ENCODE measurements around the gene GALNT9.
"Not testable (repeated sequence)": the region's sequence is repeated elsewhere in the genome, so short reads cannot be mapped to it uniquely, and the experiment has no call there.

Gene GALNT9

GRCh38 chr12:132277374-132277941, 51.9 kb downstream of the GALNT9 start:
- DNase-seq, result no peak

- no peak for DNase-seq
These were observed 52.5 kb downstream of the GALNT9 start for GRCh38 chr12:132276827-132277373.

DNA sequence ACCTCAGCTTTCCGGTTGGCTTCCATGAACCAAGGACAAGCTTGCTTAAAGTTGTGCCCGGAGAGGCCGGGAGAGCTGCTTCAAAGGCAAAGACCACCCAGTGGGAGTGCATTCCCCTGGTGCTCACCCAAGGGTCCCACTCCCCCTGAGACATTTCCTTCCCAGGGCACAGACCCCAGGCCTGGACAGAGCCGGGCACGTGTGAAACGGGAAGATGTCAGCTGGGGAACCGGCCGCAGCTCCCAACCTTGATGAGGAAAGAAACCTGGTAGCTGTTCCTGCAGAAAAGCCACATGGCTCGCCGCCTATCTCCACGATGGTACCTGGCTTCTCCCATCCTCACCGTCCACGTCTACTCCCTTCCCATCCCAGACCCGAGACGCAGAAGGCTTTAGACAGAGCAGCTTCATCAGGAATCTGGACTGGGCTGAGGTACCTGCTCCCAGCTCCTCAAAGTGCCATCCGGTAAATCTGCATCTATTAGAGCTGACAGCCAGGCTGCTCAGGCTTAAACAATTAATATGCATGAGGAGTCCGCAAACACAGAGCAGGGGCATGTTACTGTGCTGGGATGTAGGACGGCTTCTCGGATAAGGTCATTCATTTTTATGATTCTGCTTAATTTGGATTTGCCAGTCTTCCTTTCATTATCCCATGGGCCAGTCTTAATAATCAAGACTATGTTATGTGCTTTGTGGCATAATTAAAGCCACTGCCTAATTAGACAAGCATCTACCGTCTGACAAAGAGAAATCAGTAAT, 53.1 kb downstream of the GALNT9 start:
- no peak for DNase-seq

DNA sequence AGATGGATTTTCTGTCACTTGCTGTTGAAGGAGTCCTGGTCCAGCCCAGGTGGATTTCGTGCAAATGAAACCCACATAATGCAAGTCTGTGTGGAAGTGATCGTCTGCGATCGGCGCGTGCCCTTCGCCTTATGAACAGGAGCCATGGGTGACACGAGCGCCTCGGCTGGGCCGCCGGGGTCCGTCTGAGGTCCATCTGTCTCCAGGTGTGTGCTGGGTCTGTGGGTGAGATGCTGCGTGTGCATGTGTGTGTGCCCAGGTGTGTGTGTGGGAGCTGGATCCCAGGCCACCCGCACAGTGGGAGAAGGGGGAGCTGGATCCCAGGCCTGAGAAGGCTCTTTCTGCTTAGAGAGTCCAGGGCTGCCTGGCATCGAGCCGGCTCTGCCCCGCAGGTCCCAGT, 53.8 kb downstream of the GALNT9 start:
- no peak for DNase-seq

DNA sequence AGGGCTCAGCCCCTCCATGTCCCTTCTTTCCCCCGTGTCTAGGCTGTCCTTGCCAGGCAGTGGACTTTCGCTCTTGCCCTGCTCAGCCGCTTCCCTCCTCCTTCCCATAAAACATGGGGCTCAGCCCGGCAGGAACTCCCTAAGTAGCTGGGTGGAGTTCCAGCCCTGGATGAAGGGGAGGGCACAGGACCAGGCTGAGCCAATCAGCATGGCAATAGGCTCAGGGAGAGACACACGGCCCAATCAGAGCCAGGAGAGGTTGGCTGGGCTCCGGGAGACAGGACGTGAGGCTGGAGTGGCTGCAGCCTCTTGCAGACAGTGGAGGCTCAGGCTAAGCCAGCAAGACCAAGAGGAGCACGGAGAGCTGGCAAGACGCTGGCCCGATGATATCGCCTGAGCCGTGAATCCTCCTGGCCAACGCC, 54.3 kb downstream of the GALNT9 start:
- DNase-seq, result no peak

DNA sequence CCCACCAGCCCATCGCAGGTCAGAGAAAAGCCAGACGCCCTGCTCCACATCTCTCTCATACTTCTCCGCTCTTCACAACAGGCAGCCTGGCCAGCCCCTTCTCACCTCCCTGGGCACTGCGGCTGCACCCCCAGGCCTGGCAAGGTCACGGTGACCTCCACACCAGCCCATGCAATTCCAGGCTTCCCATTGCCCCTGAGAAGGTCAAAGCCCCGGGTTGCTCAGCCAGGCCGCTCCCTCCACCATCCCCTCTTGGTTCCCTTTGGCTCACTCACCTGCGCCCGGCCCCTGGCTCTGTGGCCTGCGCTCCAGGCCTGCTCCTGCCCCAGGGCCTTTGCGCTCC, 55.4 kb downstream of the GALNT9 start:
- DNase-seq, result no peak

GRCh38 chr12:132272711-132273110, 56.7 kb downstream of the GALNT9 start:
- DNase-seq, result no peak

DNA sequence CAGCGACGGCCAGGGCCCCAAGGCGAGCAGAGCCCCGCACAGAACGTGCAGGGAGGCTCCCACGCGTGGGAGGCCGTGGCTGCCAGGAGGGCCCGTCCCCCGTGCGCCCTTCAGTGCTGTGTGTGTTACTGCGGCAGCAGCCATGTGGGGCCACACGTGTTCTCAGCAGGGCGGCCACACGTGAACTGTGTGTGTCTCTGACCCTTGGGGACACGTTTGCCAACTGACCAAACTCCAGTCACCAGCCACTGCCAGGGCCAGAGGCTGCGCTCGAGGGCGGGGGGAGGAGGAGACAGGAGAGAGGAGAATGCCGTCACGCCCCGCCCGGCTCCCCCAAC, 57.7 kb downstream of the GALNT9 start:
- no peak for DNase-seq

DNA sequence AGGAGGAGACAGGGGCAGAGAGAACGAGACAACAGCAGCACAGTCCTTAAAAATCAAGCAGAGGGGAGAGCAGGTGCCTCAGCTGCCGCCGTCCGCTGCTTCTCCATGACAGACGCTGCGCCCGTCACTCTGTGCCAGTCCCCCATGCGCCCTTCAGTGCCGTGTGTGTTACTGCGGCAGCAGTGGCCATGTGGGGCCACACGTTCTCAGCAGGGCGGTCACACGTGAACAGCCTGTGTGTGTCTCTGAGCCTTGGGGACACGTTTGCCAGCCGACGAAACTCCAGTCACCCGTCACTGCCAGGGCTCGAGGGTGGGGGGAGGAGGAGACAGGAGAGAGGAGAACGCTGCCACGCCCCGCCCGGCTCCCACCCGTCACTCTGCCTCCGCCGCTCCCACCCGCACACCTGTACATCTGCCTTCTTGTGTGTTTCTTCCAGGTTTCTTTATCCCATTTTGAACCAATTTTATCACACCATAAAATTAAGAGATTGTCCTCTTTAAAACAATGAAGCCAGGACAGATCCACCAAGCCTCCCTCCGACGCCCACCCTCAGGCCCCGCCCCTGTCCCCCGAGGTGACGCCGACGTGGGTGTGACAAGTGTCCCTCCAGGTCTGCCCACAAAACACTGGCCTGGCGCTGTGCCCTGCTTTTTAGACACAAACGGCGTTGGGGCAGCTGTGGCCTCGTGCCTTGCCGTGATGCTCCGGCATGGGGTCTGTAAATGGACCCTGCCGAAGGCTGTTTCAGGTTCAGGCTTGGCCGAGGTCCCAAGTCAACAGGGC, 58.2 kb downstream of the GALNT9 start:
- no peak for DNase-seq

DNA sequence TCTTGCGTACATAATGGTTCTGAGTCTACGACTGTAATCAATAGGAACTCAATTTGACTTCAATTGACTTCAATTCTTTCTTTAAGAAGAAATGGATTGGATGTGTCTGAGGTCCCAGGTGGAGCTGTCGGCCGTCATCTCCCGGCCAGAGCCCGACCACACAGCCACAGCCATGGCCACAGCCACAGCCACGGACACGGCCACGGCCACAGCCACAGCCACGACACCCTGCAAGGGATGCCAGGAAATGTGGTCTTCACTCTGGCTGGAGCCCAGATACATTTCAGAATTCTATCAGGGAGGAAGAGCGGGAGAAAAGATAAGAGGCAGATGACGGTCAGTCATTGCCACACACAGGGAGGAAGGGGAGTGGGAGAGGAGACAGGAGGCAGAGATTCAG, 58.9 kb downstream of the GALNT9 start:
- DNase-seq, result no peak

DNA sequence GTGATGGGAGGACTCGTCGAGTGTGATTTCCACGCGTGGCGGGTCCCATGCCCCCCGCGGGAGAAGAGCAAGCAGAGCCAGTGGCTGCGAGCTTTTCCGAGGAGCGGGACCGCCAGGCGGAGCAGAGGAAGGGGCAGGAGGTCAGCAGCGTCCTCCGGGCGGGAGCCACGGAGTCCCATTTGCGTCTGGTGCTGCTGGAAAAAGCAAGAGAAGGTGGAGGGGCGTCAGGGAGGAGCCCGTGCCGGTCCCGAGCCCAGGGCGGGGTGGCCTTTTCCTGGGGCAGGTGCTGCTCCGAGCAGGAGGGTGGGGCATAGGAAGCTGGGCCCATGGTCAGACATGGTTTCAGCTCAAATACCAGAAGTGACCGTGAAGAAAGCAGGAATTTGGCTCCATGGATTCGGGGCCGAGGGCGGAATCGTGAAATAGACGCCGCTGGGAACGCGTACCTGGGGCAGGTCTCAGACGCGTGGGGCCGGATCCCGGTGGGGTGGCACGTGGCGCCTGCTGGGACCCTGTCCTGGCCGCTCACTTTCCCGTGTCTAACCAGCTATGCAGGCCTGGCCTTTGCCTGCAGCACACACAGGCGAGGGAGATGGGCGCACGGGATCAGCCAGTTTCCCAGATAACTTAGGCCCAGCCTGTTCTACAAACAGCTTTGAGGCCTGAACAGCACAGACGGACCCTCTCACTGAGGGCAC, 60.0 kb downstream of the GALNT9 start:
- no peak for DNase-seq

GRCh38 chr12:132268674-132269073, 60.7 kb downstream of the GALNT9 start:
- no peak for DNase-seq

GRCh38 chr12:132267873-132268272, 61.5 kb downstream of the GALNT9 start:
- DNase-seq, result no peak

DNA sequence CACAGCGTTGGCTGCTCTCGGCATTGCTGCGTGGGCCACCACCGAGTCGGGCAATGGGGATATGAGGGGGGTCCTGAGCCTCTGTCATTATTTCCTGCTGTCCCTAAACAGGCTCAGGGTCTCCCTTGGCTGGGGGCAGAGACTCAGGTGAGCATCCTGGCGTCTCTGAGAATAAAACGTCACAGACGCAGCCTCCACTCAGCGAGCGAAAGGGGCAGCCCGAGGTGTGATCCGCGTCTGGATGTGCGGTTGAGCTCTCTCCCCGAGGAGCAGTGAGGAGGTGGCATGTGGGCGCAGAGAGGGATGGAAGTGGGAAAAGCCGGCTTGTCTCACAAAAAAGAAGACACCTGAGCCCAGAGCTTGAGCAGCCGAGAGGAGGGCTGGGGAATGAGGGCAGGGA, 62.6 kb downstream of the GALNT9 start:
- DNase-seq, result no peak

- no peak for DNase-seq
These were observed 63.0 kb downstream of the GALNT9 start for GRCh38 chr12:132266370-132266769.

DNA sequence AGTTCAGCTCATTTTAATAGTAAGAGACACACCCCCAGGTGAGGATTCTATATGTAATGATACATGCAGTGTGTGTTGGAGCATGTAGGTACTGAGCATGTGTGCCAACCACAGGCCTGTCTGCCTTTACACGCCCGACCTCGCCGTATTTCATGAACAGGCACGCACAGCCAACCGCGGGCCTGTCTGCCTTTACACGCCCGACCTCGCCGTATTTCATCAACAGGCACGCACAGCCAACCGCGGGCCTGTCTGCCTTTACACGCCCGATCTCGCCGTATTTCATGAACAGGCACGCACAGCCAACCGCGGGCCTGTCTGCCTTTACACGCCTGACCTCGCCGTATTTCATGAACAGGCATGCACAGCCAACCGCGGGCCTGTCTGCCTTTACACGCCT, 63.6 kb downstream of the GALNT9 start:
- DNase-seq, result not testable (repeated sequence)

DNA sequence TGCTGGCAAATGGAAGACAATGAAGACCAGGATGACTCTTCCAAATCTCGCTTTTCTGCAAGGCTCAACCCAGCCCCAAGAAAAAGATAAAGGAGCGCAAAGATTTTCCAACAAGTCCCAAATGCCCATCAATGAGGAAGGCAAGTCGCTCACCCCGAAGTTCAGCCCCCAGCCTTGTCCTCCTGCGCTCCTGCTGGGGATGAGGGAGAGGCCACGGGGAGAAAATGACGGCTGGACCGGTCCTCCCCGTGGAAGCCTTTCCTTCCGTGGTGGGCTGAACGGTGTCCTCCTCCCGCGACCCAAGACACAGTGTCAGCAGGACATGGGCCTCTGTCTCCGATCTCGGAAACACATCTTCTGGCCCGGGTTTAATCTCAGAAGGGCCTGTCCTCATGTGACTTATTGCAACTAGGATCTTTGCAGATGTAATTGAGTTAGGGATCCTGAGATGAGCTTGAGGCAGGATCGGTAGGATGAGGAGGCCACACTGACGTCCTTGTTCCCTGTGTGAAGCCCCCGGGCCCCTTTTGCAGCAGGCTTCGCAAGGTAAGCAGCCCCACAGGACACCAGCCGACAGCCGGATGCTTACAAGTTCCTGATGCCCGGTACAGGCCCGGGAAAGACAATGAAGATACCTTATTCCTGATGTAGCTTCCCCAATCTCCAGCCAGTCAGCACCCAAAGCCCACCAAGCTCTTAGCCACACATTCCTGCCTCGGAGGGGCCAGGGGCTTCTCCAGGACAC, 64.2 kb downstream of the GALNT9 start:
- no peak for DNase-seq

- DNase-seq, result no peak
These were observed 65.0 kb downstream of the GALNT9 start for GRCh38 chr12:132264086-132265010.

DNA sequence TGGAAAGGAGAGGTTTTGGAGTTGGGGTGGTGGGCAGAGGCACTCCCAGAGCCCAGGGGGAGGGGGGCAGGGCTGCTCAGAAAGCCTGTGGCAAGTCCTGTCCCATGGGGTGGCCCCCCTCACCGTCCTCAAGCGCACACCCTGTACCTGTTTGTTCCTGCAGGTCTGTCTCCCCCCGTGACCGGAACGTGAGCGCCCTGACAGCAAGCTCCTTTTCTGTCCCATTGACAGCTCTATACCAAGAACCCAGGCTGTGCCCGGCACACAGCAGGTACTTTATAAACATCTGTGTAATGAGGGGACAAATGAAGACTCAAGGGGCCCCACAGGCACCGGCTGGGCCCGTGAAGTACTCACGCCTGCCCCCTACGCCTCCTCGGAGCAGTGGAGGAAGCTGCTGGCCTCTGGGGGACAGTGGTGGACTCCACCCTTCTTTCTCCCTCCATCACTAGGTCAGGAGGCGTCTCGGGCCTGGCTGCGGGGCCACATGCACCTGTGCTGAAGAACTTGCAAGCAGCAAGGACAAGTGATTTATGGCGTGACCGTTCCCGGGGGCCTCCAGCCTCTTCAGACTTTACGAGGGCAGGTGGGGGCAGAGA, 65.8 kb downstream of the GALNT9 start:
- no peak for DNase-seq

- DNase-seq, result no peak
These were observed 66.4 kb downstream of the GALNT9 start for GRCh38 chr12:132263061-132263360.

Data from GDM1 (cell line).